ENCODE results near the gene ASF1A.

Gene ASF1A

DNA sequence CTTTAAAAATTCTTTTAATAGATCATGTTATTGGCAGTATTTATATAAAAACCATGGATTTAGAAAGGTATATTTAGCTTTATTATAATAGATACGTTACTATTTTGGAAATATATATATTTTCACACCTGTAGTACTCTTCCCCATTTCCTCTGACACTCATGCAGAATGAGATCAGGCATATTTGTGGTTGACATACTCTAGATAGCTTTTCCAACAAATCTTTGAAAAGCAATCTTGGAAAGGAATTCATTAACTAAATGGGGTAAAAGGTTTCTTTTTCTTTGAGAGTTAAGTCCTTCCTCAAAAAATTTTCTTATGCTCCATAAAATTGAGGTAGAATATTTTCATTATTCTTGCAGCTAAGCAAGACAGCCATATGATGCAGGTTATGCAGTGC, 14.5 kb downstream of the ASF1A start:
- DNase-seq (ENCODE audit: low read depth) = no peak
- TF ChIP-seq, protein P1, sequence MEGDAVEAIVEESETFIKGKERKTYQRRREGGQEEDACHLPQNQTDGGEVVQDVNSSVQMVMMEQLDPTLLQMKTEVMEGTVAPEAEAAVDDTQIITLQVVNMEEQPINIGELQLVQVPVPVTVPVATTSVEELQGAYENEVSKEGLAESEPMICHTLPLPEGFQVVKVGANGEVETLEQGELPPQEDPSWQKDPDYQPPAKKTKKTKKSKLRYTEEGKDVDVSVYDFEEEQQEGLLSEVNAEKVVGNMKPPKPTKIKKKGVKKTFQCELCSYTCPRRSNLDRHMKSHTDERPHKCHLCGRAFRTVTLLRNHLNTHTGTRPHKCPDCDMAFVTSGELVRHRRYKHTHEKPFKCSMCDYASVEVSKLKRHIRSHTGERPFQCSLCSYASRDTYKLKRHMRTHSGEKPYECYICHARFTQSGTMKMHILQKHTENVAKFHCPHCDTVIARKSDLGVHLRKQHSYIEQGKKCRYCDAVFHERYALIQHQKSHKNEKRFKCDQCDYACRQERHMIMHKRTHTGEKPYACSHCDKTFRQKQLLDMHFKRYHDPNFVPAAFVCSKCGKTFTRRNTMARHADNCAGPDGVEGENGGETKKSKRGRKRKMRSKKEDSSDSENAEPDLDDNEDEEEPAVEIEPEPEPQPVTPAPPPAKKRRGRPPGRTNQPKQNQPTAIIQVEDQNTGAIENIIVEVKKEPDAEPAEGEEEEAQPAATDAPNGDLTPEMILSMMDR (IDR thresholded peaks at IDR 0.05; ENCODE audit: insufficient read depth, low read depth, low read length, missing control alignments) = no peak
- H3K4me3 ChIP-seq (ENCODE audit: low read depth, low read length) = no peak overlapping the region

DNA sequence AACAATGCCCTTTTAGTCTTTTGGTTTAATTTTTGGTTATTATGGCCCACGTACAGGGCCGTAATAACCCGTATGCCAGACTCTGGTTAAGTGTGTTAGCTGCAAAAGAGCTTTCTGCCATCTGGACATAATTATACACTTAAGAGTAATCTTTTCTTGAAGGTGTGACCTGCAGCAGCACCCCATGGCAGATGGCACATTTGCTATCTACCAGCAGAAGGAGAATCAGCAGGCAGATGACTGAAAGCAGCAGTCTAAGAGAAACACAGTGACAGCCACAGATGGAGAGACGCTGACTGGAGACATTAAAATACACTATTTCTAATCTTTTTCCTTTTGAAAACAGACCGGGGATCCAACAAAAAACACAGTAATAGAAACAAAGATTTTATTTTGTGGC, 18.7 kb downstream of the ASF1A start:
- no peak for DNase-seq (ENCODE audit: low read depth)
- TF ChIP-seq, protein P1 (IDR thresholded peaks at IDR 0.05; ENCODE audit: insufficient read depth, low read depth, low read length, missing control alignments) = no peak
- no peak overlapping the region for H3K4me3 ChIP-seq (ENCODE audit: low read depth, low read length)

DNA sequence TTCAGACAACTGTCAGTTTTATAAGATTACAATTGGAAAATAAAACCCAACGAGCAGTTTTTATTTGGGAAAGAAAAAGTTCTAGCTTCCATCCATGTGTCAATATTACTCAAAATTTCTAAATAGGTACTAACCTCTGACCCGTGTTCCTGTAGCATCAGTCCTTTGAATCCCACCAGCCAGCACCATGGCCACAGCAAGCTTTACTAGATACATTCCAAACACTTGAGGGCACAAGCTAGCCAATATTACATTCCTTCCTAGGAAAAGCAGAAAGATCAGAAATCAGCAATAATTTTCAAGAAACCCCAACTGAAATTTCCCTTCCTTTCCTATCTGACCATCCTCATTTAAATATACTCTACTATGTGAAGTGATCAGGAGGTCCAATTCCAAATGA, 19.2 kb downstream of the ASF1A start:
- H3K4me3 ChIP-seq (ENCODE audit: low read depth, low read length) = no peak overlapping the region
- DNase-seq (ENCODE audit: low read depth) = no peak
- TF ChIP-seq, protein P1 (IDR thresholded peaks at IDR 0.05; ENCODE audit: insufficient read depth, low read depth, low read length, missing control alignments) = no peak

DNA sequence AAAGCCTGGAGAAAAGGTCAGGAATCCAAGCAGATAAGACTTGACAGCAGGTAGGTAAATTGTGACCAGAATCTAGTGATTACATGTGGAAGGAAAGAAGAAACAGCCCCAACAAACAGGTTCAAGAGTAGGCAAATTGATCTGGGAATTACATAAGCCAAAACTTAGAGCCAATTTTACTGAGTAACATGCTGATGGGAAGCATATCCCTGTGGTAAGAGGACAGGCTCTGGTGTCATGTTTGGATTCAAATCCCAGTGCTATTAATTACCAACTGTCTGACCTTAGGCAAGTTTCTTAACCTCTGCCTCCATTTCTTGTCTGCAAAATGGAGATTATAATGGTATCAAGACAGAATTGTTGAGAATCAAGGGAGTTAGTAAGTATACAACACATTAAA, 20.6 kb downstream of the ASF1A start:
- TF ChIP-seq, protein P1 (IDR thresholded peaks at IDR 0.05; ENCODE audit: insufficient read depth, low read depth, low read length, missing control alignments) = no peak
- no peak for DNase-seq (ENCODE audit: low read depth)
- no peak overlapping the region for H3K4me3 ChIP-seq (ENCODE audit: low read depth, low read length)

DNA sequence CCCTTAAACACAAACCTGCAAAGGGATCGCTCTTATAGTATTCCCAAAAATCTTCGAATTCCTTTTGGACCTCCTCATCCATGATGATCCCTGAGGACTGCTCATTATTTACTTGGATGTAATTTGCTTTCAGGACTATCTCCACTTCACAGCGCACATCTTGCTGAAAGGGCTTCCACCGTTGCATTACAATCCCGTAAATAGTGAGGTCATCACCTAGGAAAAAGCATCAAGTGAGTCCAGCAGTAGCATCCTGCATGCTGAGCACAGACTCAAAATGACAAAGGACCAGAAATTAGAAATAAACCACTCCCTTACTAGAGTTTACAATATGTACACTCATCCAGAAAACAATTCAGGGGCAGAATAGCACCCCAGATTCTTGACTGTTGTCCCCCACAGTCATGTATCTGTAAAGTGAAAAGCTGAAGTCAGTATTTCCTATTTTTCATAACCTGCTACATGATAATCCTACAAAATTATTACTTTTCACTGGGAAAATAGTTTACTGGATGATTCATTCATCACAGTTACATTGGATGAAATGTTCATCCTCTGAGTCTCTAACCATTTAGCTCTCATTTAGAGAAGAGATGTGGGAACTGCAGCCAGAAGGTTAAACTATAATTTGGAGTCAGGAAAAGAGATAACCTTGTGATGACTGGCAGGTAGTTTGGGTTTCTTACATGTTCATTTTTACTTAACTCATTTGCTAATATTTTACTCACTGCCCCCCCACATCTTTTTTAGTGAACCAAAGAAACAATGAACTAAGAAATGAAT, 23.8 kb downstream of the ASF1A start:
- DNase-seq (ENCODE audit: low read depth) = no peak
- H3K4me3 ChIP-seq (ENCODE audit: low read depth, low read length) = no peak overlapping the region
- TF ChIP-seq, protein P1 (IDR thresholded peaks at IDR 0.05; ENCODE audit: insufficient read depth, low read depth, low read length, missing control alignments) = no peak

DNA sequence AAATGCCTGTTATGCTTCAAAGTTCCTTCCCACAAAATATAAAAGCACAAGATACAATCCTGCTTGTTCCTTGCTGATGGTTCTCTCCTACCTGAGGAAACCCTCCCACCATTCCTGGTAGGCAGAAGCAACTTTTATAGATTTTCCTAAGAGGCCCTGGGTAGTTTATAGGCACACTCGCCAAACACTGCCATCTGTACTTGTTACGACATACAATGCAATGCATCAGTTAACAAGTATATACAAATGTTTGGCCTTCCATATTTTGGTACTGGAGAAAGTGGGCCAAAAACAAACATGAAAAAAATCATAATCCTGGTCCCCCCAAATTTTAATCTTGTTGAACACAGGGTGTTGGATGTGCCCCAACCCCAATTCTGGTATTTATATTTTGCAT, 24.4 kb downstream of the ASF1A start:
- TF ChIP-seq, protein P1 (IDR thresholded peaks at IDR 0.05; ENCODE audit: insufficient read depth, low read depth, low read length, missing control alignments) = no peak
- no peak for DNase-seq (ENCODE audit: low read depth)
- no peak overlapping the region for H3K4me3 ChIP-seq (ENCODE audit: low read depth, low read length)

DNA sequence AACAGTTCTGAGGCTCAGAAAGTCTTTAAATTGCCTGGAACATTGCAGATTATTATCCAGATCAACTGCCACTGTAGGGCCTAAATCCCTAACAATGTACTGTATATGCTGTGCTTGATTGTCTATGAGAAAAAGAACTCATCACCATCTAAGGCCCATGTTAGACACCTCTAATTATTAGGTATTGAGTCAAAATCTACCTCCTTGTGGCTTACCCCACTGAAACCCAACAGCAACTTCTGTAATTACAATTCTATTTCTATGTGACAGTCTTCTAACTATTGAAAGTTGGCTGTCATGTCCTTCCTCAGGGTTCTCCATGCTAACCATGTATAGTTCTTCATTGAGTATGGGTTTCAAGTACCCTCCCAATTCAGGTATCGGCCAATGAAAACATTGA, 27.1 kb downstream of the ASF1A start:
- TF ChIP-seq, protein P1 (IDR thresholded peaks at IDR 0.05; ENCODE audit: insufficient read depth, low read depth, low read length, missing control alignments) = no peak
- no peak for DNase-seq (ENCODE audit: low read depth)
- no peak overlapping the region for H3K4me3 ChIP-seq (ENCODE audit: low read depth, low read length)

Data from GM12865 (cell line).